Renal pelvis (tissue), 12 donors: Measurements from ENCODE around the gene ANKRD9. TPM values are rescaled to one million over a fixed set of nuclear protein-coding genes. Genes with fewer than 3 reads are reported as not detected.
"Not testable (repeated sequence)": the region's sequence is repeated elsewhere in the genome, so short reads cannot be mapped to it uniquely, and the experiment has no call there.

ENCODE experiments used
- DNase-seq: peaks from one replicate; pipeline ENCODE4 v3.0.0-alpha.2; 2013
- long read RNA-seq, 16 experiments: transcript quantifications; one replicate each; lab custom pipeline, GENCODE V29; 2026
- polyA plus RNA-seq, 3 donors: library from polyadenylated mRNA; unstranded; fragments of 120-200 nt; gene quantifications; one replicate each; pipeline ENCODE4 v1.2.1, GENCODE V29; 2013; ENCODE audit not compliant: insufficient read length in 3 of 3

Gene ANKRD9, protein sequence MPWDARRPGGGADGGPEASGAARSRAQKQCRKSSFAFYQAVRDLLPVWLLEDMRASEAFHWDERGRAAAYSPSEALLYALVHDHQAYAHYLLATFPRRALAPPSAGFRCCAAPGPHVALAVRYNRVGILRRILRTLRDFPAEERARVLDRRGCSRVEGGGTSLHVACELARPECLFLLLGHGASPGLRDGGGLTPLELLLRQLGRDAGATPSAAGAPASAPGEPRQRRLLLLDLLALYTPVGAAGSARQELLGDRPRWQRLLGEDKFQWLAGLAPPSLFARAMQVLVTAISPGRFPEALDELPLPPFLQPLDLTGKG
- polyA plus RNA-seq, result 1 to 10 TPM; 5.5 to 7.5 (median 7.2) TPM
- long read RNA-seq, donor 1, transcript ANKRD9-205 (3 exons, 1,413 nt), result major isoform, 8 of 12 reads
- long read RNA-seq, donor 1, partial matches to known transcripts, result 0 of 12 reads
- long read RNA-seq, donor 1, other reads (novel, unspliced or antisense), result 0 of 12 reads
- long read RNA-seq, donor 2, transcript ANKRD9-205 (3 exons, 1,413 nt), result major isoform, 9 of 11 reads
- long read RNA-seq, donor 2, partial matches to known transcripts, result 0 of 11 reads
- long read RNA-seq, donor 2, other reads (novel, unspliced or antisense), result 0 of 11 reads
- long read RNA-seq, donor 3, full-length matches to known transcripts, result 11 of 11 reads
- long read RNA-seq, donor 3, partial matches to known transcripts, result 0 of 11 reads
- long read RNA-seq, donor 3, other reads (novel, unspliced or antisense), result 0 of 11 reads
- long read RNA-seq, donor 4, transcript ANKRD9-205 (3 exons, 1,413 nt), result major isoform, 6 of 9 reads
- long read RNA-seq, donor 4, partial matches to known transcripts, result 0 of 9 reads
- long read RNA-seq, donor 4, other reads (novel, unspliced or antisense), result 0 of 9 reads
- long read RNA-seq, donor 5, full-length matches to known transcripts, result 12 of 12 reads
- long read RNA-seq, donor 5, partial matches to known transcripts, result 0 of 12 reads
- long read RNA-seq, donor 5, other reads (novel, unspliced or antisense), result 0 of 12 reads
- long read RNA-seq, donor 6, transcript ANKRD9-205 (3 exons, 1,413 nt), result major isoform, 5 of 7 reads
- long read RNA-seq, donor 6, partial matches to known transcripts, result 0 of 7 reads
- long read RNA-seq, donor 6, other reads (novel, unspliced or antisense), result 0 of 7 reads
- long read RNA-seq, donor 7, full-length matches to known transcripts, result 18 of 18 reads
- long read RNA-seq, donor 7, partial matches to known transcripts, result 0 of 18 reads
- long read RNA-seq, donor 7, other reads (novel, unspliced or antisense), result 0 of 18 reads
- long read RNA-seq, donor 8, full-length matches to known transcripts, result 4 of 4 reads
- long read RNA-seq, donor 8, partial matches to known transcripts, result 0 of 4 reads
- long read RNA-seq, donor 8, other reads (novel, unspliced or antisense), result 0 of 4 reads
- long read RNA-seq, donor 9, full-length matches to known transcripts, result 10 of 10 reads
- long read RNA-seq, donor 9, partial matches to known transcripts, result 0 of 10 reads
- long read RNA-seq, donor 9, other reads (novel, unspliced or antisense), result 0 of 10 reads
- long read RNA-seq, donor 10, full-length matches to known transcripts, result 9 of 9 reads
- long read RNA-seq, donor 10, partial matches to known transcripts, result 0 of 9 reads
- long read RNA-seq, donor 10, other reads (novel, unspliced or antisense), result 0 of 9 reads
- long read RNA-seq, donor 11, full-length matches to known transcripts, result 8 of 8 reads
- long read RNA-seq, donor 11, partial matches to known transcripts, result 0 of 8 reads
- long read RNA-seq, donor 11, other reads (novel, unspliced or antisense), result 0 of 8 reads
- long read RNA-seq, donor 12, full-length matches to known transcripts, result 12 of 12 reads
- long read RNA-seq, donor 12, partial matches to known transcripts, result 0 of 12 reads
- long read RNA-seq, donor 12, other reads (novel, unspliced or antisense), result 0 of 12 reads
- long read RNA-seq, donor 13, full-length matches to known transcripts, result 5 of 5 reads
- long read RNA-seq, donor 13, partial matches to known transcripts, result 0 of 5 reads
- long read RNA-seq, donor 13, other reads (novel, unspliced or antisense), result 0 of 5 reads
- long read RNA-seq, donor 14, result 0 reads
- long read RNA-seq, donor 15, result 0 reads
- long read RNA-seq, donor 16, full-length matches to known transcripts, result 4 of 4 reads
- long read RNA-seq, donor 16, partial matches to known transcripts, result 0 of 4 reads
- long read RNA-seq, donor 16, other reads (novel, unspliced or antisense), result 0 of 4 reads

DNA sequence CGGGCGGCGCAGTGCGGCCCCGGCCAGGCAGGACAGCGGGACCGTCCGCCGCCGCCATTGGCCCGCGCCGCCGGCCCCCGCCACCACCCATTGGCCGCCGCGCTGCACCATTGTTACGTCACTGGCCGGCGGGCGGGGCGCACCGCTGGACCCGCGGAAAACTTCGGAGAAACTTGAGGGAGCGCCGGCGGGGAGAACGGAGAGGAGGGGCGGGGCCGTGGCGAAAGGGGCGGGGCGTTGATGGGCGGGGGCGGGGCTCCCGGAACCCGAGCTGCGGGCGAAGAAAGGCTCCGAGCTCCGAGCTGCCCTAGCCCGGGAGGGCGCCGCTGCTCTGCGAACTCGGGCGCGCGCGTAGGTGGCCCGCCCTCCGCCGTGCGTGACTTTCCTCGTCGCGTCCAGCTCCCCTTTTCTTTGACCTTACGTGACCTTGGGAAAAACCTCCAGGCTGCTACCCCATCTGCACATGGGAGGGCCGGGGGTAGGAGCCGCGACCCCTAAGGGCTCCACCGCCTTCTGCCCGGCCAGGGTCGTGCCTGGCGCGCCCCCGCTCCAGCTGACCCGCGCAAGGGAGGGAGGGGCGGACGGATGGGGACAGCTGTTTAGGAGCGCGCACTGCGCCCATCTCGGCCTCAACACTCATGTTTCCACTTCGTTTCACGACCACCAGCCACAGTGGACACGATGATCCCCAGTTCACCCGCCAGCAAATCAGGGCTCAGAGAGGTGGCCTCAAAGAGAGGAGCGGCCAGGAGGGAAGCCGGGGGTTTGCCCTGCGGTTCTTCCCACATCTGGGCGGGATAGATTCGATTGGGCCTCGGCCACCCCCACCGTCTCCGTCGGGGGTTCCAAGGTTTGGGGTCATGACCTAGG lies at the start of gene ANKRD9:
Gene ANKRD9 (minus strand): TSS at position 31 of the 870 bp plus-strand sequence. CDS start 1,887 bp downstream, outside the sequence.
- DNase-seq, result peak; percentile 94

DNA sequence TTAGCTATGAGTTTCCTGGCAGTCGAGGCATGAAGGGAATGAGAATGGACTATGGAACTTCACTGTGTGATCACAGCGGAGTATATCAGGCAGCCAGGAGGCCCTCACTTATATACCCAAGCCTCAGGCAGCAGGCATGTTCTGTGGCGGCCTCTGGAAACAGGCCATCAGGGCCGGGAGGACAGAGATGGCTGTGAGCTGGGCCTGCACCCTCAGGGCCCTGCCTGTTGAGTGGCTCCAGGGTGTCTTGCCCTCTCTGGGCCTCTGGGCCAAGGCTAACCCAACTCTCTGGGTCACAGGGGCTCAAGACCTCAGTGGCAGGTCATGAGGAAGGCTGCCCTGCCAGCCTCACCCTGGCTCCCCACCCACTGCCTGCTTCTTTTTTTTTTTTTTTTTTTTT lies 49.0 kb upstream of the ANKRD9 start:
- DNase-seq, result no peak

DNA sequence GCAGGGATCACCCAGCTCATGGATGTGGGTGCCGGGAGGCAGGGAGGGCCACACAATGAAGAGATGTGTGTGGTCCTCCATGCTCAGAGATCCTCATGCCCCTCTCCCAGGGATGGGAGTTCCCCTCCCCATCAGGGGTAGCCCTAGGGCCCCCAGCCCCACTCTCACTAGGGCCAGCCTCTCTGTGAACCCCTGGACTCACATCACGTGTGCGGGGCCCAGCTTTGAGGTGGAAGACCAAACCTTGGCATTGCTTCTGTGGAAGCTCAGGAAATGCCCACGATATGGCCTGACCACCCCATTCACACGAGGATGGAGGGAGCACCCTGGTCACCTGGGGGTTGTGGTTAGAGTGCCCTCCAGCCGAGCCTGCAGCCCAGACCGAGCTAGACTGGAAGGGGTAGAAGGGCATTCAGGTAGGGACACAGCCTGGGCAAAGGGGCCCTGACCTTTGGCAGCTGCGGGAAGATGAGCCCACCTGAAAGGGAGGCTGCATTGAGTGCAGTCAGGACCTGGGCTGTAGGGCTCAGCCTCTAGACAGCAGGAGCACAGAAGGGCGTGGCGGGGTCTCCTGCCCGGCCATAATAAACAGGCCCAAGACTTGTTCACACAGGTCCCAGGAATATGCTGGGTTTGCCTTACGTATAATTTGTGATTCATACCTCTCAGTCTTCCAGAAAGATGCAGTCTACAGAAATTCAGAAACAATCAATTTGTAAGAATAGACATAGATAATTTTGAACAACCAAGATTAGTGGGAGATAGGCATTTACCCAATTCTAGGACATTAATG lies 48.1 kb upstream of the ANKRD9 start:
- DNase-seq, result no peak

DNA sequence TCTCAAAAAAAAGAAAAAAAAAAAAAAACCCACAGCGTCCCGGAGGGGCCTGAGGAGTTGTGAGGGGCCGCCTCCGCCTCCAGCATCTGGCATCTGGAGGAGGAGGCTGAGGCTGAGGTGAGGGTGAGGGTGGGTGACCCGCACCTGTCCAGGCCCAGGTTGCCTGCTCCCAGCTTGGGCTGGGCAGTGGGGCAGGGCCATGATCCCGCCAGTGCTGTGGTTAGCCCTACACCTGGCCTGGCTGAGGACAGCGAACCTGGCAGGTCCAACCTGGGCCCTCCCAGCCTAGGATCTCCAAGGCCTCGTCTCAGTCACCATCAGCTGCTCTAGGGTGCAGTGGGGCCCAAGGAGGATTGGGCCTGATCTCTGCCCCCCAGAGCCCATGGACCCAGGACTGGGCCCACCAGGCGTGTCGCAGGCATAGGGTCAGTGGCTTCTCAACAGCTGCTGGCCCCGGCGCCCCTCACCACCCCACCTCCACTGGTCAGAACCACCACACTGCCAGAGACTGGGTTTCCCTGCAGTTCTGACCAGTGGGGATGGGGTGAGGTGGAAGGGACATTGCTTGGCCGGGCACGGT lies 46.6 kb upstream of the ANKRD9 start:
- DNase-seq, result no peak

DNA sequence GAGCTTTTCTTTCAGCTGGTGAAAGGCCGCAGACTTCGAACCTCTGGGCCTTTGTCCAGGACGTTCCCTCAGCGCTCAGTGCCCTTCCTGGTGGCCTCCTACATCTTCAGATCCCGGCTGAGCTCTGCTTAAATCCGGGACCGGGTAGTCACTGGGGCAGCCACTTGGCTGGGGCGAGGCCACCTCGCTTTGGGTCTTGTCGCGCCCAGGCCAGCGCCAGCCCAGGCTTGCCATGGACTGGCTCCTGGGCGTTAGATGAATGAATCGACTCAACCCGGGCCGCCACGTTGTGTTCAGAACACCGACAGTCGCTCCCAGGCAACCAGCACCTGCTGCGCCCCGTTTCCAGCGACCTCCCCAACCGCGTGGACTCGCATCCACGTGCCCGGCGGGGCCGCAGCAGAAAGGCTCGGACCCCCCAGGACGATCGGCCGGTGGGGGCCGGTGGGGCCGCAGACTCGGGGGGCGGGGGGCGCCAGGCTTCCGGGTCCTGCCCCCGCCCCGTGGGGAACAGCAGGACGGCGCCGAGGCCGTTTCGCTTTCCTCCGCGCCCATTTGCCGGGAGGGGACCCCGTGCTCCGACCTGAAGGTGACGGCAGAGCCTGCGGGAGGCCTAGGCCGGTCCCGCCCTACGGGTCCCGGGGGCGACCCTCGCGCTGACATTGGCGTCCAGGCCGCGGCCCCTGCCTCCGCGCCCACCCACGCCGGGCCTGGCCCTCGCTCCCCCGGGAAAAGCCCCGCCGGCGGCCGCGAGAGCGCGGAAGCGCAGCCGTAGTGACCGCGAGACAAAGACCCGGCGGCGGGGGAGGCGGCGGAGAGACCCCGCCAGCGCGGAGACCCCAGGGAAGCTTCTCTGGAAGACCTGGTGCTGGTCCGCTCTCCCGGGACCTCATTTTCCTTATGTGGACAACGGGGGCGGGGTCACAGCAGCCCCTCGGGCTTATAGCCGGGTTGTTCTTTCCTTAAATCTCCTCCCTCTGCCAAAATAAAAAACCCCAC lies 45.5 kb upstream of the ANKRD9 start:
- no peak for DNase-seq

DNA sequence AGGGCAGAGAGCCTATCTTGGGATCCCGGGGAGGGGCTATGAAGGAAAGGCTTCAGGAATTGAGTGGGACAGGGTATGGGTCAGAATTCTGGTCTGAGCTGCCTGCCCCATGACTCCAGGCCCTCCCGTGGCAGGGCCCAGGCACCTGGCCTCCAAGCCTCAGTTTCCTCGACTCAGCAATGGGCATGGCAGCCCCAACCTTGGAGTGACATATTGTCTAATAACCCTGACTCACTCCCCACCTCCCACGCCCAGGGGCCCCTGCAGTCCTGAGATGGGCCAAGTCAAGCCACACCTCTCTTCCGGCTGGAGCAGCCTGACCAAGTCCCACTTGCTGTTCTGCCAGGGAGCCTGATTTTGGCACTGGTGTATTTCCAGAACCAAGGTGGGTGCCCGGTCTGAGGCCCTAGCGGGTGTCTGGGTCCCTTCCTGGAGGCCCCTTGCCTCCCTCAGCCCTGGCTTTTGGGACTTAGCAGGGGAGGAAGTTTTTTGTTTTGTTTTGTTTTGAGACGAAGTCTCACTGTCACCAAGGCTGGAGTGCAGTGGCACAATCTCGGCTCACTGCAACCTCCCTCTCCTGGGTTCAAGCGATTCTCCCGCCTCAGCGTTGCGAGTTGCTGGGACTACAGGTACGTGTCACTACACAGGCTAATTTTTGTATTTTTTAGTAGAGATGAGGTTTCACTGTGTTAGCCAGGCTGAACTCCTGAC lies 42.6 kb upstream of the ANKRD9 start:
- no peak for DNase-seq

DNA sequence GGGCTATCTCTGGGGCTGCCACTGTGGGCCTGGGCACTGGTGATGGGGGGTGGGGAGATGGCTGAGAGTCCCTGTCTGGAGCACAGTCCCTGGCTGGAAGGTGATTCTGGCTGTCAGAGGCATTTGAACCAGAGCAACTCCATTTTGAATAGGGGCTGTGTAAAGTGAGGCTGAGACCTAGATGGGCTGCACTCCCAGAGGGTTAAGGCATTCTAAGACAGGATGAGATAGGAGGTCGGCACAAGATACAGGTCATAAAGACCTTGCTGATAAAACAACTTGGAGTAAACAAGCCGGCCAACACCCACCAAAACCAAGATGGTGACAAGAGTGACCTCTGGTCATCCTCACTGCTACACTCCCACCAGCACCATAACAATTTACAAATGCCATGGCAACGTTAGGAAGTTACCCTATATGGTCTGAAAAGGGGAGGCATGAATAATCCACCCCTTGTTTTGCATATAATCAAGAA lies 41.4 kb upstream of the ANKRD9 start:
- DNase-seq, result not testable (repeated sequence)

DNA sequence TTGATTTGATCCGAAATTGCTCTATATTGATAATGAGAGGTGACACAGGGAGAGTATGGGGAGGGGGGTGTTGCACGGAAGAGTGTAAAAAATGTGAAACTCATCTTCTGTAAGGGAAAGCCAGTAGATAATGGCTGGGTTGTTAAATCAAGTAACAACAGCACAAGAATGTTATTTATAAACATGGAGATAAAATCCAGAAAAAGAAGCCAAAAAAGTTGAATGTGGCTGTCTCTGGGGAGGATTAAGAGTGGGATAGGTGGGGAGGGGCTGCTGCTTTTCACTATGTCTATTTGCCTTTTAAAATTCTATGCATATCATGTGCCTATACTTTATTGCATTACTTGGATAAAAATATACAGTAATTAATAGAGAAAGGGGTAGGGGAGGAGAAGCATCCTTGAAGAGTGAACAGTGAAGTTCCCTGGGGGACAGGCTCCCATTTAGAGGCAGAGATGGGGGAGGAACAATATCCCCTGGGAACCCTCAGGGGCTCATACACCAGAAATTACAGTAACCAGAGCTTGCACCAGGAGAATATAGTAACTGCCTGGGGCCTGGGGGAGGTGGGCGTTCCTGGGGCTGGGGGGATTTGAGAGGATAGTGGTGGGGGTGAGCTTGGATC lies 39.2 kb upstream of the ANKRD9 start:
- DNase-seq, result no peak

DNA sequence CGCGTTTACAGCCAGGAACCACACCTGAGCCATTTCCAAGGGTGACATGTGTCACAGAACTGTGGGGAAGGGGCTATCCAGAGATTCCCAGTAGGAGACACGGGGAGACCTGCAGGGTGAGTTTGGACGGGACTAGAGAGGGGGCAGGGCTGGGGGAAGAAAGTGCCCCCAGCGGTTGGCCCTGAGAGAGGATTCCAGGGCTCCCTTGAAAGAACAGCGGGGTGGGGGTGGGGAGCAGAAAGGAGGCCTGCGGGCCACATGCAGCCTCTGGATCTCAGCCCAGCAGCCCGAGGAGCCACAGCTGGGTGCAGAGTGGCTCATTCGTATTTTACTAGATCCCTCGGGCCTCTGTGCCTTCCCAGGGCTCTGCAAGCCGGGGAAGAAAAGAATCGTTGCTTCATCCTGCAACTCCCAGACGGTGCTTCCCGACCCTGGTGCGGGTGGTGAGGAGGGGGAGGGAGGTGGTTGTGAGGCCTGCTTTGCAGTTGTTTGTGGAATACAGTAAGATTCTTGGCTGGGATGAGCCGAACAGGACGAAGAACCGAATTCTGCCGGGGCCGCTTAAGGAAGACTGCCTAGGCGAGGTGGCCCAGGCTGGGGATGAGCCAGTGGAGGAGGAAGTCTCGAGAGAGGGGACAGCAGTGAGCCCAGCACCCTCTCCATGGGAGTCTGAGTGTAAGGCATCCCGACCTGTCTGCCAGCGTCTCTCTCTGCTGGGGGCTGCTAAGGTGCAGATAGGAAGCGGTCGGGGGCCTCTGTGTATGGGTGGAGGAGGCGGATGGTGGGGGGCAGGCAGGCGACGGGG lies 36.1 kb upstream of the ANKRD9 start:
- DNase-seq, result no peak

DNA sequence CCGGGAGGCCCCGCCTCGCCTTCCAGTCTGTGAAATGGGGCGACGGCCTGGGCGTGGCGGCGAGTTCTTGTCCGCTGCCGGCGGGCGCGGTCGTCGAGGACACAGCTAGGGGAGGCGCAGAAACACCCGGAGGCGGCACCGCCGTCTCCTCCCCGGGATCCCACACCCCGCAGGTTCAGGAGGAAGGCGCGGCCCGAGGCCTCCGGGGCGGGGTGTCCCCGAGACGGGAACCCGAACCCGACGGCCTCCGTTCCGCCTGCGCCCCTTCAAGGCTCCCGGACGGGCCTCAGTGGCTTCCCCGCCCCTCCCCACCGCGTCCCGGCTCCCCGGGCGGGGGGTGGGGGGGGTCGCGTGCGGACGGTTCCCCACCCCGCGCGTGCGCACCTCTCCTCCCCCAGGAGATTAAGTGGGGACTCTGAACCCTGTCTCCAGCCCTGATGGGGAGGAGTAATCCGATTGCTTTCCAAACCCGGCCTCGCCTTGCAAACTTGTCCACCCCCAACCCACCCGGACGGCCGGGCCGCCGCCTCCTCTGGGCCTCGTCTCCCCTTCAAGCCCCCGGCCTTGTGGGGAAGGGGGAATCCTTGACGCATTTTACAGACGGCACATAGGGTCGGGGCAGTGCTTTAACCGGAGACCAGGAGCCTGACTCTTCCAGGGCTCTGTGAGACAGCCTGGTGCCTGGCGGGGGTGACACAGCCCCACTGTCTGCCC lies 35.3 kb upstream of the ANKRD9 start:
- DNase-seq, result no peak

DNA sequence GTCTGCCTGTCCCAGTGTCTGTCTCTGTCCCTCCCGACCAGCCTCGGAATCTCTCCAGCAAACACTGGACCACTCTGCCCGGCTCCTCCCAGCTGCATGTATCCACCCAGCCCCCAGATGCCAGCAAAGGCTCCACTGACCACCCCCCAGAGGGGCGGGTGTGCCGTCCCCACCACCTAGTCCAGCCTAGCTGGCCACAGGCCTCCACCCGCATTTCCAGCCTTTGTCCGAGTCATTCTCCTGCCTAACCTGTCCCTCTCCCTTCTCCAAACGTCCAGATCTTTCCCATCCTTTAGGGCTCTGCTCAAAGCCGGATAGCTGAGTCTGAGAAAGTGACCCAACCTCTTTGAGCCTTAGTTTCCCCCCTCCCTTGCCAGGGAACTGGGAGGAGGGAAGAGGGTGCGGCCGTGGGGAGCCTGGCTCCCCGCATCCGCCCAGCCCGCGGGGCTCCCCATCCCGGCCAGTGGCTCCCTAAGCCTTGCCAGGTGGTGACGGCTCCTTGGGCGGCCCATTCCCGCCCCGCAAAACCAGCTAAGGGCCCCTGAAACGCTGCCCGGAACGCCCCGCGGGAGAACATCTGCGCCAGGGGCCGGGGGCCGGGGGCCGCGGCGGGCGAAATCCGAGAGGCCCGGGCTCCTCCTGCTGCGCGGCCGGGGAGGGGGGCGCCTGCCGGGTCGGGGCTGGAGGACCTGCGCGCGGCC lies 34.6 kb upstream of the ANKRD9 start:
- DNase-seq, result no peak

DNA sequence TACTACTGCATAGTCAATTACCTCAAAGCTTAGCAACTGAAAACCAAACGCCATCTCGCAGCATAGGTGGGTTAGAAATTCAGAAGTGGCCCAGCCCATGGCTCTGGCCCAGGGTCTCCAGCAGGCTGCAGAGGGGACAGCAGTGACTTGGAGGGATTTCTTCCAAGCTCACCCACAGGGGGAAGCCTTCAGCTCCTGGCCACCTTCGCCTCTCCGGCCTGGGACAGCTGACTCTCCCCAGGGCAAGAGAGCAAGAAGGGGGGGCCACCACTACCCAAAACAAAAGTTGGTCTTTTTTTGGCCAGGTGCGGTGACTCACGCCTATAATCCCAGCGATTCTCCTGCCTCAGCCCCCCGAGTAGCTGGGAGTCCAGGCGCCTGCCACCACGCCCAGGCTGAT lies 32.2 kb upstream of the ANKRD9 start:
- no peak for DNase-seq

DNA sequence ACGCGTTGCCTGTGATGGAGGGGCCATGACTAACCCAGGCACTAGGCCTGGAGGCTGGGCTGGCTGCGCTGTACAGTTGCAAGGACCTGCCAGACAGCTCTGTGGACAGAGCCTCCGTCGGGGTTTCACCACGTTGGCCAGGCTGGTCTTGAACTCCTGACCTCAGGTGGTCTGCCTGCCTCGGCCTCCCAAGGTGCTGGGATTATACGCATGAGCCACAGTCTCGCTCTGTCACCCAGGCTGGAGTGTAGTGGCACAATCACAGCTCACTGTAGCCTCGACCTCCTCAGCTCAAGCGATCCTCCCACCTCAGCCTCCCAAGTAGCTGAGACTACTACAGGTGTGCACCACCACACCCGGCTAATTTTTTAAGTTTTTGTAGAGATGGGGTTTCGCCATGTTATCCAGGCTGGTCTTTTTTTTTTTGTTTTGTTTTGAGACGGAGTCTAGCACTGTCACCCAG lies 31.5 kb upstream of the ANKRD9 start:
- not testable (repeated sequence) for DNase-seq
